ENCODE data around the gene TXNRD1. TPM values are rescaled to one million over a fixed set of nuclear protein-coding genes. Genes with fewer than 3 reads are reported as not detected.

The TXNRD1 gene
- total RNA-seq, 1 donor = 502 TPM

DNA sequence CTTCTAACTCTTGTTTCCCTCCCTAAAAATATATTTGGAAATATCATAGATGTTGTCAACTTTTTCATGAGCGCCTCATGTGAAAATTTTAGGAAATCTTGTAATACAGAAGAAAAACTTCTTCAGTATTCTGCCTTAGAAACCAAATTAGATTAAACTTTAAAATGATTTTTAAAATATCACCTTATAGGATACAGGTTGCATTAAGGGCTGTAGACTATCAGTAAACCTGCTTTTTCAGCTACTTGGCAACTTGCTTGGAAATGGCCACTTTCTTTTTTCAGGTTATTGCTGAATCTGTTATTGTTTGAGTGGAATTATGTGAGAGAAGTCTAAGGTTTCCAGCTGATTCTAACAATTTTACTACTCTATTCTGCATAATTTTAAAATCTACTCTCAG lies 97.1 kb downstream of the TXNRD1 start:
- Histone ChIP-seq H3K27me3 (ENCODE audit: insufficient read depth, low read length) (no peaks in the 10 kb centered on the region), H3K36me3 (ENCODE audit: insufficient read depth, low read length) (peaks cover 79% of the 10 kb centered on the region), H3K9me3 (ENCODE audit: low read depth, low read length) (no peaks in the 10 kb centered on the region), H3K27ac (ENCODE audit: low read depth, low read length) (no peak overlapping the region), H3K4me3 (ENCODE audit: insufficient read depth, low read length) (no peak overlapping the region), H2AFZ (ENCODE audit: low read length) (no peak overlapping the region), H3K4me2 (ENCODE audit: insufficient read depth, low read length) (no peak overlapping the region), H3K79me2 (ENCODE audit: insufficient read depth, low read length) (peaks cover 88% of the 10 kb centered on the region), H4K20me1 (ENCODE audit: insufficient read depth, low read length) (peaks cover 57% of the 10 kb centered on the region), H3K4me1 (ENCODE audit: insufficient read depth, low read length) (peaks cover 17% of the 10 kb centered on the region)
- no peak for DNase-seq (ENCODE audit: insufficient read length, low spot score, missing footprints)
- TF ChIP-seq, protein P1, sequence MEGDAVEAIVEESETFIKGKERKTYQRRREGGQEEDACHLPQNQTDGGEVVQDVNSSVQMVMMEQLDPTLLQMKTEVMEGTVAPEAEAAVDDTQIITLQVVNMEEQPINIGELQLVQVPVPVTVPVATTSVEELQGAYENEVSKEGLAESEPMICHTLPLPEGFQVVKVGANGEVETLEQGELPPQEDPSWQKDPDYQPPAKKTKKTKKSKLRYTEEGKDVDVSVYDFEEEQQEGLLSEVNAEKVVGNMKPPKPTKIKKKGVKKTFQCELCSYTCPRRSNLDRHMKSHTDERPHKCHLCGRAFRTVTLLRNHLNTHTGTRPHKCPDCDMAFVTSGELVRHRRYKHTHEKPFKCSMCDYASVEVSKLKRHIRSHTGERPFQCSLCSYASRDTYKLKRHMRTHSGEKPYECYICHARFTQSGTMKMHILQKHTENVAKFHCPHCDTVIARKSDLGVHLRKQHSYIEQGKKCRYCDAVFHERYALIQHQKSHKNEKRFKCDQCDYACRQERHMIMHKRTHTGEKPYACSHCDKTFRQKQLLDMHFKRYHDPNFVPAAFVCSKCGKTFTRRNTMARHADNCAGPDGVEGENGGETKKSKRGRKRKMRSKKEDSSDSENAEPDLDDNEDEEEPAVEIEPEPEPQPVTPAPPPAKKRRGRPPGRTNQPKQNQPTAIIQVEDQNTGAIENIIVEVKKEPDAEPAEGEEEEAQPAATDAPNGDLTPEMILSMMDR (IDR thresholded peaks at IDR 0.05; ENCODE audit: extremely low read depth, low read depth, low read length) = no peak

DNA sequence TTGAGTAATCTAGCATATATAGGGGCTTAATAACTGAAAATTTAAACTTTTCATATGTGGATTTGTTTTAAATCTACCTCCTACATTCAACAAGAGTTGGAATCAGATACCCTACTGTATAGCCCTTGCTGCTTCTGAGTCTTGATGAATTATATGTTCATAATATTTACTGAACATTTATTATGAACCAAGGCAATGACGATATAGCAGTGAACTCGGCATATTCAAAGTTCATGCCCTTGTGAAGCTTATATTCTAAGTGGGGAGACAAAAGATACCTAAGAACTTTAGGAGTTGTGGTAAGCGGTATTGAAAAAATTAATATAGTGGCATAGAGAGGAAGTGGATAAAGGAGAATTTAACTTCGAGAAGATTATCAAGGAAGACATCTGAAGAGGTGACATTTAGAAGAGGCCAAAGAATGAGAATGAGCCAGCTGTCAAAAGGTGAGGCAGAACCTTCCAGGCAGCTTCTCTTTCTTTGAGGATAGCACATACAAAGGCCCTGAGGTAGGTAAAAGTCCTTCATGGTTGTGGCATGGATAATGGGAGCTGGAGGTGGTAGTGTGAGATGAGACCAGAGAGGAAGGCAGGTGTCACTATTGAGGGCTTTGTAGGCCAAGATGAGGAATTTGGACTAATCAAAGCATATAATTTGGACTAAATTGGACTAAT lies 98.1 kb downstream of the TXNRD1 start:
- H3K27me3 ChIP-seq (ENCODE audit: insufficient read depth, low read length) = no peaks in the 10 kb centered on the region
- peaks cover 57% of the 10 kb centered on the region for H4K20me1 ChIP-seq (ENCODE audit: insufficient read depth, low read length)
- H3K79me2 ChIP-seq (ENCODE audit: insufficient read depth, low read length) = peaks cover 88% of the 10 kb centered on the region
- no peak overlapping the region for H3K4me3 ChIP-seq (ENCODE audit: insufficient read depth, low read length)
- H3K4me2 ChIP-seq (ENCODE audit: insufficient read depth, low read length) = no peak overlapping the region
- no peaks in the 10 kb centered on the region for H3K9me3 ChIP-seq (ENCODE audit: low read depth, low read length)
- DNase-seq (ENCODE audit: insufficient read length, low spot score, missing footprints) = no peak
- H3K36me3 ChIP-seq (ENCODE audit: insufficient read depth, low read length) = peaks cover 90% of the 10 kb centered on the region
- H3K27ac ChIP-seq (ENCODE audit: low read depth, low read length) = peak overlapping the region; percentile 37
- no peak overlapping the region for H2AFZ ChIP-seq (ENCODE audit: low read length)
- TF ChIP-seq, protein P1 (IDR thresholded peaks at IDR 0.05; ENCODE audit: extremely low read depth, low read depth, low read length) = no peak
- peaks cover 17% of the 10 kb centered on the region for H3K4me1 ChIP-seq (ENCODE audit: insufficient read depth, low read length)

DNA sequence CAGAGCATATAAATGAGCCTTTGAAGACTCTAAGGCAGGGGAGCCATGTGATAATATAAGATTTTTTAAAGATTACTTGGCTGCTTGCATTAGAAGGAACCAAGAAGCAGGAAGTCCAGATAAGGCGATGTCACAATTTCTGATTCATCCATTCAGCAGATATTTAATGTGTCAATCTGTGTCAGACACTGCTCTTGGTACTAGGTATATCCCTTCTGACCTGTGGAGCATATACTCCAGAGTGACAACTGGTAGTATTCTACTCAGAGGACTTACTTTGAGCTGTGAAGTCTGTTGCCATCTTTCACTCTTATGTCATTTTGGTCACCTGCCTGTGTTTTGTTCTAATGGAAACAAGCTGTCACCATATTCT lies 98.6 kb downstream of the TXNRD1 start:
- no peak for DNase-seq (ENCODE audit: insufficient read length, low spot score, missing footprints)

More for the DNA sequence above, 98.6 kb downstream of the TXNRD1 start:
- peaks cover 95% of the 10 kb centered on the region for H3K36me3 ChIP-seq (ENCODE audit: insufficient read depth, low read length)
- peaks cover 17% of the 10 kb centered on the region for H3K4me1 ChIP-seq (ENCODE audit: insufficient read depth, low read length)
- TF ChIP-seq, protein P1 (IDR thresholded peaks at IDR 0.05; ENCODE audit: extremely low read depth, low read depth, low read length) = no peak
- peaks cover 52% of the 10 kb centered on the region for H4K20me1 ChIP-seq (ENCODE audit: insufficient read depth, low read length)
- no peak overlapping the region for H3K4me2 ChIP-seq (ENCODE audit: insufficient read depth, low read length)
- H2AFZ ChIP-seq (ENCODE audit: low read length) = no peak overlapping the region
- peaks cover 87% of the 10 kb centered on the region for H3K79me2 ChIP-seq (ENCODE audit: insufficient read depth, low read length)
- no peaks in the 10 kb centered on the region for H3K9me3 ChIP-seq (ENCODE audit: low read depth, low read length)
- no peak overlapping the region for H3K4me3 ChIP-seq (ENCODE audit: insufficient read depth, low read length)
- peak overlapping the region; percentile 37 for H3K27ac ChIP-seq (ENCODE audit: low read depth, low read length)
- H3K27me3 ChIP-seq (ENCODE audit: insufficient read depth, low read length) = no peaks in the 10 kb centered on the region

All from osteoblast (primary cell).